Mucosa of rectum (tissue), 2 donors: Measurements from ENCODE around the gene CACNB2.

Experiments used
- H3K27ac ChIP-seq, 2 donors: one replicate each; pipeline ENCODE4 v1.7.0; 2013; ENCODE audit warnings: inconsistent platforms in 2 of 2, low read depth in 2 of 2, low read length in 2 of 2
- H3K27me3 ChIP-seq, 2 donors: one replicate each; pipeline ENCODE4 v1.7.0; 2013; ENCODE audit warnings: low read length in 2 of 2; ENCODE audit not compliant: control insufficient read depth in 2 of 2, insufficient read depth in 2 of 2
- H3K36me3 ChIP-seq, 2 donors: one replicate each; pipeline ENCODE4 v1.7.0; 2013; ENCODE audit warnings: low read length in 2 of 2; ENCODE audit not compliant: control insufficient read depth in 2 of 2, insufficient read depth in 2 of 2
- H3K4me1 ChIP-seq, 2 donors: one replicate each; pipeline ENCODE4 v1.7.0; 2013; ENCODE audit warnings: low read length in 2 of 2, mild to moderate bottlenecking in 1 of 2; ENCODE audit not compliant: control insufficient read depth in 2 of 2, insufficient read depth in 2 of 2
- H3K4me3 ChIP-seq, 2 donors: one replicate each; pipeline ENCODE4 v1.7.0; 2013; ENCODE audit warnings: low read length in 2 of 2
- H3K9ac ChIP-seq, 2 donors: one replicate each; pipeline ENCODE4 v1.7.0; 2013; ENCODE audit warnings: low read length in 2 of 2, low read depth in 1 of 2, mild to moderate bottlenecking in 1 of 2
- H3K9me3 ChIP-seq, 2 donors: one replicate each; pipeline ENCODE4 v1.7.0; 2013; ENCODE audit warnings: low read length in 2 of 2; ENCODE audit not compliant: control insufficient read depth in 2 of 2
- donor health status: healthy.
- donor health status: Normal muscosa, but diverticular disease.

Gene CACNB2

GRCh38 chr10:18323916-18324315, 183.7 kb downstream of the CACNB2 start:
- no peaks in the 10 kb centered on the region for H3K27me3 ChIP-seq
- H3K4me1 ChIP-seq, result no peaks in the 10 kb centered on the region
- H3K4me3 ChIP-seq, result no peak overlapping the region
- H3K9ac ChIP-seq, result no peak overlapping the region
- no peak overlapping the region for H3K27ac ChIP-seq
- H3K36me3 ChIP-seq, result no peaks in the 10 kb centered on the region
- no peaks in the 10 kb centered on the region for H3K9me3 ChIP-seq

GRCh38 chr10:18325410-18325809, 185.2 kb downstream of the CACNB2 start:
- Histone ChIP-seq H3K9ac (no peak overlapping the region), H3K27ac (no peak overlapping the region), H3K4me1 (no peaks in the 10 kb centered on the region), H3K4me3 (no peak overlapping the region), H3K9me3 (no peaks in the 10 kb centered on the region), H3K27me3 (no peaks in the 10 kb centered on the region), H3K36me3 (no peaks in the 10 kb centered on the region)

- Histone ChIP-seq H3K4me1 (no peaks in the 10 kb centered on the region), H3K9me3 (no peaks in the 10 kb centered on the region), H3K9ac (no peak overlapping the region), H3K27me3 (no peaks in the 10 kb centered on the region), H3K36me3 (no peaks in the 10 kb centered on the region), H3K27ac (no peak overlapping the region), H3K4me3 (no peak overlapping the region)
These were observed 185.8 kb downstream of the CACNB2 start for GRCh38 chr10:18325889-18326531.

GRCh38 chr10:18328941-18329340, 188.7 kb downstream of the CACNB2 start:
- Histone ChIP-seq H3K9ac (no peak overlapping the region), H3K36me3 (no peaks in the 10 kb centered on the region), H3K27ac (no peak overlapping the region), H3K4me3 (no peak overlapping the region), H3K27me3 (no peaks in the 10 kb centered on the region), H3K9me3 (no peaks in the 10 kb centered on the region), H3K4me1 (no peaks in the 10 kb centered on the region)

GRCh38 chr10:18332048-18332447, 191.8 kb downstream of the CACNB2 start:
- no peaks in the 10 kb centered on the region for H3K9me3 ChIP-seq
- no peak overlapping the region for H3K4me3 ChIP-seq
- H3K27me3 ChIP-seq, result no peaks in the 10 kb centered on the region
- H3K27ac ChIP-seq, result no peak overlapping the region
- H3K36me3 ChIP-seq, result no peaks in the 10 kb centered on the region
- no peak overlapping the region for H3K9ac ChIP-seq
- no peaks in the 10 kb centered on the region for H3K4me1 ChIP-seq

- Histone ChIP-seq H3K9me3 (no peaks in the 10 kb centered on the region), H3K4me1 (no peaks in the 10 kb centered on the region), H3K4me3 (no peak overlapping the region), H3K27me3 (no peaks in the 10 kb centered on the region), H3K36me3 (no peaks in the 10 kb centered on the region), H3K9ac (no peak overlapping the region), H3K27ac (no peak overlapping the region)
These were observed 192.3 kb downstream of the CACNB2 start for GRCh38 chr10:18332484-18332883.

- H3K27ac ChIP-seq, result no peak overlapping the region
- no peak overlapping the region for H3K9ac ChIP-seq
- H3K4me1 ChIP-seq, result no peaks in the 10 kb centered on the region
- no peaks in the 10 kb centered on the region for H3K36me3 ChIP-seq
- H3K9me3 ChIP-seq, result no peaks in the 10 kb centered on the region
- H3K27me3 ChIP-seq, result no peaks in the 10 kb centered on the region
- H3K4me3 ChIP-seq, result no peak overlapping the region
These were observed 193.4 kb downstream of the CACNB2 start for GRCh38 chr10:18333621-18334020.

GRCh38 chr10:18334116-18334867, 194.1 kb downstream of the CACNB2 start:
- H3K9ac ChIP-seq, result no peak overlapping the region
- H3K9me3 ChIP-seq, result no peaks in the 10 kb centered on the region
- H3K27ac ChIP-seq, result no peak overlapping the region
- H3K27me3 ChIP-seq, result no peaks in the 10 kb centered on the region
- H3K4me1 ChIP-seq, result no peaks in the 10 kb centered on the region
- no peaks in the 10 kb centered on the region for H3K36me3 ChIP-seq
- H3K4me3 ChIP-seq, result no peak overlapping the region

GRCh38 chr10:18340496-18341051, 200.3 kb downstream of the CACNB2 start:
- Histone ChIP-seq H3K36me3 (no peaks in the 10 kb centered on the region), H3K27ac (no peak overlapping the region), H3K4me3 (peak overlapping the region; percentile 13 to 58), H3K9me3 (no peaks in the 10 kb centered on the region), H3K9ac (no peak overlapping the region), H3K4me1 (no peaks in the 10 kb centered on the region), H3K27me3 (no peaks in the 10 kb centered on the region)

- Histone ChIP-seq H3K36me3 (no peaks in the 10 kb centered on the region), H3K9ac (no peak overlapping the region), H3K4me1 (no peaks in the 10 kb centered on the region), H3K27me3 (no peaks in the 10 kb centered on the region), H3K4me3 (peak overlapping the region; percentile 13 to 58), H3K9me3 (no peaks in the 10 kb centered on the region), H3K27ac (no peak overlapping the region)
These were observed 200.8 kb downstream of the CACNB2 start for GRCh38 chr10:18341055-18341454.
